Ishikawa (cell line): ENCODE measurements around the gene ASTN1.

Source experiments
- CEBPB ChIP-seq: IDR thresholded peaks from 2 replicates; pipeline ENCODE4 v1.6.1; 2012
- CREB1 ChIP-seq: IDR thresholded peaks from 2 replicates; pipeline ENCODE4 v1.6.1; 2012; ENCODE audit warnings: low read depth
- EGR1 ChIP-seq: IDR thresholded peaks from 2 replicates; pipeline ENCODE4 v1.6.1; 2012
- EP300 ChIP-seq: IDR thresholded peaks from 2 replicates; pipeline ENCODE4 v1.6.1; 2012; ENCODE audit warnings: borderline replicate concordance
- FOXM1 ChIP-seq: IDR thresholded peaks from 2 replicates; pipeline ENCODE4 v1.6.1; 2012; ENCODE audit warnings: low read depth, borderline replicate concordance
- NFIC ChIP-seq: IDR thresholded peaks from 2 replicates; pipeline ENCODE4 v1.6.1; 2012
- RAD21 ChIP-seq: IDR thresholded peaks from 2 replicates; pipeline ENCODE4 v1.6.1; 2012; ENCODE audit warnings: low read depth
- REST ChIP-seq: IDR thresholded peaks from 2 replicates; pipeline ENCODE4 v1.6.1; 2012; ENCODE audit warnings: low read depth, mild to moderate bottlenecking
- TAF1 ChIP-seq: IDR thresholded peaks from 2 replicates; pipeline ENCODE4 v1.6.1; 2012; ENCODE audit warnings: low read depth, mild to moderate bottlenecking
- TCF12 ChIP-seq: IDR thresholded peaks from 2 replicates; pipeline ENCODE4 v1.6.1; 2012; ENCODE audit warnings: low read depth
- TEAD4 ChIP-seq: IDR thresholded peaks from 2 replicates; pipeline ENCODE4 v1.6.1; 2012
- YY1 ChIP-seq: IDR thresholded peaks from 2 replicates; pipeline ENCODE4 v1.6.1; 2012; ENCODE audit warnings: low read depth
- ZBTB7A ChIP-seq: IDR thresholded peaks from 2 replicates; pipeline ENCODE4 v1.6.1; 2012; ENCODE audit warnings: low read depth
- TF ChIP-seq, protein P1 (sequence below): IDR thresholded peaks from 2 replicates; pipeline ENCODE4 v1.6.1; 2012
- TF ChIP-seq, protein P2 (sequence below): IDR thresholded peaks from 2 replicates; pipeline ENCODE4 v1.6.1; 2012

ASTN1 gene

DNA sequence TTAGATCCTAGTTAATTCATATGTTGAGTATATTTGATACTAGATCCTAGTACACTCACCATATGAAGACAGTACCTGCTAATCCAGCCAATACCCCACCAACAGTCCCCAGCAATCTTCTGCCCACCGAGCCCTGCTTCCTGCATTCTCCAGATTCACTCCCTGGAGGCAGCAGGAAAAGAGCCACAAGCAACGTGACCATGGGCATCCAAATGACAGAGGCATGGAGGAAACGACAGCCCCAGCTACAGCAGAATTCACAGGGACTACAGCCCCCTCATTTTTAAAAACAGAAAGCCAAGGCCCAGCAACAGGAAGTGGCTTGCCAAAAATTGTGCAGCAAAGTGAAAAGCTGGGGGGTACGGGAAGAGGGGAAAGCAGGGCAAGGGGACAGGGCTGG is 29.3 kb downstream of the ASTN1 start:
- TF ChIP-seq EGR1: no peak

GRCh38 chr1:177133977-177134538 is 30.5 kb downstream of the ASTN1 start:
- TF ChIP-seq FOXM1: no peak

DNA sequence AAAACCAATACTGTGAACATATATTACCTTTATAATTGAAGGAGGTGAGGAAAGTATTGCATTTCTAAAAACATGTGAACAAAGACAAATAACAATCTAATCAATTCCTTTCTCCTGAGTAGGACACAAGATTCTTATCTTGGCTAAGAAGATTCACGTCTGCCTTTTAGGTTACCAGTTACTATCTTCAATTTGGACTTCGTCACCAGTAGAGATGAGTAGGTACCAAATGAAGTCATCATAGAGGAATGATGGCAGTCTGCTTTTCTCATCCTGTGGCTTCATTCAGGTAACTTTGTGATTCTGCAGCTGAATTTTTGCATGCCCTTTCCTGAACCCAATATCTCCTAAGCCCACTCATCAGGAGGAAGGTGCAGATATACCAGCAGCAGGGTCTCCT is 32.4 kb downstream of the ASTN1 start:
- TF ChIP-seq TAF1 (no peak), CEBPB (no peak), TCF12 (no peak), TEAD4 (no peak), EP300 (no peak), REST (no peak), NFIC (no peak), RAD21 (no peak), EGR1 (no peak), YY1 (no peak), ZBTB7A (no peak), FOXM1 (no peak)
- TF ChIP-seq, protein P1, sequence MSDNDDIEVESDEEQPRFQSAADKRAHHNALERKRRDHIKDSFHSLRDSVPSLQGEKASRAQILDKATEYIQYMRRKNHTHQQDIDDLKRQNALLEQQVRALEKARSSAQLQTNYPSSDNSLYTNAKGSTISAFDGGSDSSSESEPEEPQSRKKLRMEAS: no peak
- TF ChIP-seq, protein P2, sequence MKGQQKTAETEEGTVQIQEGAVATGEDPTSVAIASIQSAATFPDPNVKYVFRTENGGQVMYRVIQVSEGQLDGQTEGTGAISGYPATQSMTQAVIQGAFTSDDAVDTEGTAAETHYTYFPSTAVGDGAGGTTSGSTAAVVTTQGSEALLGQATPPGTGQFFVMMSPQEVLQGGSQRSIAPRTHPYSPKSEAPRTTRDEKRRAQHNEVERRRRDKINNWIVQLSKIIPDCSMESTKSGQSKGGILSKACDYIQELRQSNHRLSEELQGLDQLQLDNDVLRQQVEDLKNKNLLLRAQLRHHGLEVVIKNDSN: no peak

GRCh38 chr1:177131723-177132122 is 32.8 kb downstream of the ASTN1 start:
- TF ChIP-seq TEAD4: no peak
- no peak for TF ChIP-seq YY1
- no peak for TF ChIP-seq RAD21
- TF ChIP-seq EGR1: no peak
- no peak for TF ChIP-seq CEBPB
- TF ChIP-seq TAF1: no peak
- no peak for TF ChIP-seq FOXM1
- no peak for TF ChIP-seq NFIC
- TF ChIP-seq, protein P1: no peak
- TF ChIP-seq, protein P2: no peak
- no peak for TF ChIP-seq CREB1
- no peak for TF ChIP-seq EP300
- no peak for TF ChIP-seq ZBTB7A
- TF ChIP-seq TCF12: no peak
- TF ChIP-seq REST: no peak

GRCh38 chr1:177130451-177130945 is 34.0 kb downstream of the ASTN1 start:
- TF ChIP-seq TAF1: no peak

DNA sequence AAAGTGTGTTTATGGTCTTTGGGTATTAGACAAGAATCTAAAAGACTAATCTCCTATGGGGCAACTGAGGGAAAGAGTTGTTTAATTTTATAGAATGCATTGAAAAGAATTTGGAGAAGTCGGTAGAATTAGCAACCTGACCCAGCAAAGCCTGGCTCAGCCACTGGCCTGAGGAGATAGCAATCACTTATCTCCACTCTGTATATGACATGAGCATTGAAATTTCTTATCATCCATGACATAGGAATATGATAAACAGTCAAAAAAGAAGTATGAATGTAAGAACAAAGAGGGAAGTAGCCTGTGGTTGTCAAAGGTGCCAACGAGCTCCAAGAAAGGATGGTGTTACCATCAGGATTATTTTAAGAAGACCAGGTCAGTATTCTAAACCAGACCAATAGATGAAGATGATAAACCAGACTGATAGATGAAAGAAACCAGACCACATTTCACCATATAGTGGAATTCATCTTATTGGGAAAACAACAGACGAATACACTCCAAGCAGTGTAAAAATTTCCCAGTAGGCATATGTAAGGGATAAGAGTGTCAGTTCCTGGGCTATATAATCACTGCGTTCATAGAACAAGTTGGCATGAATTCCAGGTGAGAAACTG is 35.7 kb downstream of the ASTN1 start:
- TF ChIP-seq FOXM1 (no peak), NFIC (no peak), REST (no peak), TEAD4 (no peak), CREB1 (no peak), ZBTB7A (no peak), EP300 (no peak), TAF1 (no peak), RAD21 (no peak), EGR1 (no peak), CEBPB (no peak), TCF12 (no peak), YY1 (no peak)
- TF ChIP-seq, protein P1: no peak
- TF ChIP-seq, protein P2: no peak
